Measurements from ENCODE around the gene NKAPL.

The NKAPL gene

DNA sequence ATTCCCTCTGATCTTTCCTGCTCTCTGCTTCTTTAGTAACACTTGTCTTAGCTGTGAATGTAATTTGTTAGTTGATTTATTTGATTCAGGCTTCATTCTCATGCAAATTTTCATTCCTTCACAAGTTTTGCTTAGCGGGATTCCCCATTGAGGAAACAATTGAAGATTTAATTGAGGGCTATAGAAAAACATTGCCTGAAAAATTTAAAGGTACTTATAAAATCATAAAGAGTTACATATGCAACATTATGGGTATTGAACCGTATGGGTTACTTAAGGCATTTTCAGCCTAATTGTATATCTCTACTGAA, 45.9 kb upstream of the NKAPL start:
- Histone ChIP-seq H3K4me2 (ENCODE audit: low read length) (no peak overlapping the region), H3K27me3 (ENCODE audit: control insufficient read depth, insufficient read depth, low read length) (peaks cover 3% of the 10 kb centered on the region), H3K4me1 (no peaks in the 10 kb centered on the region), H2AFZ (no peak overlapping the region), H3K27ac (no peak overlapping the region), H3K9me3 (ENCODE audit: control insufficient read depth, low read length) (no peaks in the 10 kb centered on the region), H3K4me3 (ENCODE audit: low read depth, low read length) (no peak overlapping the region), H3K9ac (no peak overlapping the region), H3K79me2 (no peaks in the 10 kb centered on the region), H3K36me3 (ENCODE audit: control insufficient read depth, insufficient read depth, low read length) (no peaks in the 10 kb centered on the region)
- TF ChIP-seq, protein P1, sequence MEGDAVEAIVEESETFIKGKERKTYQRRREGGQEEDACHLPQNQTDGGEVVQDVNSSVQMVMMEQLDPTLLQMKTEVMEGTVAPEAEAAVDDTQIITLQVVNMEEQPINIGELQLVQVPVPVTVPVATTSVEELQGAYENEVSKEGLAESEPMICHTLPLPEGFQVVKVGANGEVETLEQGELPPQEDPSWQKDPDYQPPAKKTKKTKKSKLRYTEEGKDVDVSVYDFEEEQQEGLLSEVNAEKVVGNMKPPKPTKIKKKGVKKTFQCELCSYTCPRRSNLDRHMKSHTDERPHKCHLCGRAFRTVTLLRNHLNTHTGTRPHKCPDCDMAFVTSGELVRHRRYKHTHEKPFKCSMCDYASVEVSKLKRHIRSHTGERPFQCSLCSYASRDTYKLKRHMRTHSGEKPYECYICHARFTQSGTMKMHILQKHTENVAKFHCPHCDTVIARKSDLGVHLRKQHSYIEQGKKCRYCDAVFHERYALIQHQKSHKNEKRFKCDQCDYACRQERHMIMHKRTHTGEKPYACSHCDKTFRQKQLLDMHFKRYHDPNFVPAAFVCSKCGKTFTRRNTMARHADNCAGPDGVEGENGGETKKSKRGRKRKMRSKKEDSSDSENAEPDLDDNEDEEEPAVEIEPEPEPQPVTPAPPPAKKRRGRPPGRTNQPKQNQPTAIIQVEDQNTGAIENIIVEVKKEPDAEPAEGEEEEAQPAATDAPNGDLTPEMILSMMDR (IDR thresholded peaks at IDR 0.05), result no peak

DNA sequence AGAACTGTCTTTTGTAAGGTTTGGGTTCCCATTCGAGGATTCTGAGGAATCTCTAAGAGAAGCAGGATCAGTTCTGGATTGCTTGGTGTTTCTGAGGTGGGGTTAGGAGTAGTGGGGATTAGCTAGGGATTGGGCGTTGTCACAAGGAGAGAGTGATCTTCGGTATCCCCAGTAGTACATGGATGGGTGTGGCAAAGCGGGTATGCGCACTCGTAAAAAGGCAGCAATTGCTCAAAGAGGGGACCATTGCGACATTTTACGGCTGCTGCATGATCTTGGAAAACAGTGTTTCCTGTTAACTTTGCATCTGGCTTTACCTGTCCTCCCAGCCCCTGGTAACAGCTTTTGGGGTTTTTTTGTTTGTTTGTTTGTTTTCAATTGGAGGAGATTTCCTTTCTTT, 43.7 kb upstream of the NKAPL start:
- Histone ChIP-seq H3K27me3 (ENCODE audit: control insufficient read depth, insufficient read depth, low read length) (no peaks in the 10 kb centered on the region), H3K4me3 (ENCODE audit: low read depth, low read length) (no peak overlapping the region), H3K36me3 (ENCODE audit: control insufficient read depth, insufficient read depth, low read length) (no peaks in the 10 kb centered on the region), H3K4me1 (no peaks in the 10 kb centered on the region), H3K9me3 (ENCODE audit: control insufficient read depth, low read length) (no peaks in the 10 kb centered on the region), H3K4me2 (ENCODE audit: low read length) (no peak overlapping the region), H3K79me2 (no peaks in the 10 kb centered on the region), H2AFZ (no peak overlapping the region), H3K27ac (no peak overlapping the region), H3K9ac (no peak overlapping the region)
- TF ChIP-seq, protein P1 (IDR thresholded peaks at IDR 0.05), result no peak

DNA sequence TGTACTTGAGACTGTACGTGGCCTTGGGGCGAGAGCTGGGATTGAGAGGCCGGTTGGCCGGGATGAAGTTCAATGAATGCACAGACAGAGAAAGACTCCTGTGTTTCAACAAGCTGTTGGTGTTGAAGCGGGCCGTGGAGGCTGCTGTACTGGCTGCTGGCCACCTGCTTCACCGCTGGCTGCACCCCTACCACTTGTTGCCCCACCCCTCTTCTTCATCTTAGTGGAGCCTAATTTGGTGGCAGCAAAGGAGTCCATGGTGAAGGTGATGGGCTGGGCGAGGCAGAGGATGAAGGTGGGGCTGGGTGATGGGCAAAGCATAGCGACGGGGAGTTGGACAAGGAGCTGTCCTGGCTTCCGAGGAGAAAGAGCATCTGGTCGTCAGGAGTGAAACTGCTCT, 41.2 kb upstream of the NKAPL start:
- Histone ChIP-seq H3K4me2 (ENCODE audit: low read length) (no peak overlapping the region), H3K9me3 (ENCODE audit: control insufficient read depth, low read length) (no peaks in the 10 kb centered on the region), H3K27ac (no peak overlapping the region), H3K36me3 (ENCODE audit: control insufficient read depth, insufficient read depth, low read length) (no peaks in the 10 kb centered on the region), H3K27me3 (ENCODE audit: control insufficient read depth, insufficient read depth, low read length) (no peaks in the 10 kb centered on the region), H3K4me3 (ENCODE audit: low read depth, low read length) (peak overlapping the region; percentile 82), H3K79me2 (no peaks in the 10 kb centered on the region), H3K4me1 (no peaks in the 10 kb centered on the region), H3K9ac (no peak overlapping the region), H2AFZ (no peak overlapping the region)
- TF ChIP-seq, protein P1 (IDR thresholded peaks at IDR 0.05), result no peak

DNA sequence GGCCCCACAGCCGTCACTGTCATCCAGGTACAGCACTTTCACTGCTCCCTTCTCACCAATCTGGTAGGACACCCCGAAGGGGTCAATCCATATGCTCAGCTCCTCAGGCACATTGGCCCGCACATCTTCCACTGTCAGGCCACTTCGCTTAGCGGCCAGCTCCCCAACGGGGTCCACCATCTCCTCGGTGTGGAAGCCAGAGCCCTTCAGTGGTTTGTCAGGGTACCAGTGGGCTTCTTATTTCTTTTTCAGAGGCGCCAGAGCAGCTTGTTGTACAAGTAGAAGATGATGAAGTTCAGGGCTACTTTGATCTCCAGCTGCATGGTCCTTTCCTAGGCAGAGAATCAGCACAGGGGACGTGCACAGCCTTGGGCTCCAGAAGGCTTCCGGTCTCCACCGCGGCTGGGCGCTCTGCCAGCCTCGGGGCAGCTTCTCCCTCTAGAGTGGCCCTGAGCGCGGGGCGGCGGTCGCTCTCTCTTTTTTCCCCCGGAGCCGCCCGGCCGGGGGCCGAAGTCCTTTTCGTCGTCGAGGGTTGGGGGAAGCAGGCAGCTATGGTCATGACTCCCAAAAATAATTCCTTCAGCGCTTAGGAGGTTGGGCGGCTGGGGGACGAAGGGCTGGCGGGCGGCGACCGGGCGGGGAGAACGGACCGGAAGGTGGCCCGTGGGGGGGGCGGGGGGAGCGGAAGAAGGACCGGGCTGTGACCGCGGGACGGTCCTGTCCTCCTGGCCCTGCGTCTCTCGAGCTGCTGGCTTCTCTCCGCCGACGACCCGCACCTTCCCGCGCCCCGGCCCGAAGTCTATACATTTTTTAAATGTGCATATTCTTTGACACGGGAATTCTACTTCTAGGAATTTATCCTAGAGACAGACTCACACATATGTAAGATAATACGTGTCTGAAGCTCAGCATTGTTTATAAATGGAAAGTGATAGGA, 40.5 kb upstream of the NKAPL start:
- H3K27me3 ChIP-seq (ENCODE audit: control insufficient read depth, insufficient read depth, low read length), result no peaks in the 10 kb centered on the region
- no peaks in the 10 kb centered on the region for H3K4me1 ChIP-seq
- peak overlapping the region; percentile 92 for H3K4me2 ChIP-seq (ENCODE audit: low read length)
- peak overlapping the region; percentile 82 for H3K4me3 ChIP-seq (ENCODE audit: low read depth, low read length)
- H3K36me3 ChIP-seq (ENCODE audit: control insufficient read depth, insufficient read depth, low read length), result no peaks in the 10 kb centered on the region
- peak overlapping the region; percentile 65 for H3K27ac ChIP-seq
- H3K79me2 ChIP-seq, result no peaks in the 10 kb centered on the region
- TF ChIP-seq, protein P1 (IDR thresholded peaks at IDR 0.05), result no peak
- peak overlapping the region; percentile 99 for H2AFZ ChIP-seq
- H3K9ac ChIP-seq, result no peak overlapping the region
- H3K9me3 ChIP-seq (ENCODE audit: control insufficient read depth, low read length), result no peaks in the 10 kb centered on the region

Data from parathyroid adenoma (tissue), 2 donors.